GM10847 (cell line): ENCODE data around the gene PUS10.

ENCODE experiments used
- POLR2A ChIP-seq: IDR thresholded peaks from 2 replicates; pipeline ENCODE4 v1.6.1; 2011; ENCODE audit not compliant: insufficient read length; ENCODE audit errors: extremely low read depth

PUS10 gene

DNA sequence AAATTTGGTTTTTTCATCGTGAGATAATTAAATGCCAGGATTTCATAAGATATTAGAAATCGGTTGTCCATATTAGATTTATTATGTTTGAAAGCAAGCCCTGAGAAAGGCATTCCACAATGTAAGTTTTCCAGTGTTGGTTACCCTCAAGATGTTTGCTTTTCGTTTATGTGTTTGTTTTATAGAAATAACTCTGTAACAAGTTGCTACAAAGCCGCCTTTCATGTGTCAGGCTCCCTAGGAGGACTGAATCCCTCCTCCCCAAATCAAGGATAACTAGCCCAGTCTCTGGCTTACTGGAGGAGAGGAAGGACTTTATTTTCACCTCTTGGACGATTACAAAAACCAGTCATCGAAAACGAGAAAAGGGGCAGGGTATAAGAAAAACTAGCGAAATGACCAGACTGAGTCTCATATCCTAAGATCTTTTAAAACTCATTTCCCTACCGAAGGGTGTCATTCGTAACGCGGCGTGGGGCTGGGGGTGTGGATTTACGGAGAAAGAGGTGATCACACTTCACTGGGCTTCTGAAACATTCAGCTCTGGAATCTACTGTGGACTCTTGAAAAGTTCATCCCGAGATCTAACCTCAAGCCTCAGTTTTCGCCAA is 1.6 kb downstream of the PUS10 start:
- TF ChIP-seq POLR2A, result no peak

DNA sequence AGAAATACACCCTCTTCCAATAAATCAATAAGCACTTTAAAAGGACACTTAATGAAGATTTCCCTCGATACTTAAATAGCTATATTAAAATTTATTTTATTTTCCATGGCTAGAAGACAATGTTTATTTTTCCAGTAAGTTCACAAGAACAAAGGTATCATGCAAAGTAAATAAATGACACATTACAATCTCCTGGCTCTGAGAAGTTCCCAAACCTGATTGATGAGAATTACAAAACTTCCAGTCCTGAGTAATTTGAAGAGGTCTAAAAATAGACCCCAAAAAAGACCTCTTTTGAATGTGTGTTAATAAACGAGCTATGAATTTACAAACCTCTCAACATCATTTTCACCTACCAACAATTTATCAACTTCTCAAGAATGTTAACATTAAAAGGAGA is 2.1 kb downstream of the PUS10 start:
- no peak for TF ChIP-seq POLR2A

- TF ChIP-seq POLR2A, result no peak
Observed at GRCh38 chr2:61014763-61015162, 3.3 kb downstream of the PUS10 start.

DNA sequence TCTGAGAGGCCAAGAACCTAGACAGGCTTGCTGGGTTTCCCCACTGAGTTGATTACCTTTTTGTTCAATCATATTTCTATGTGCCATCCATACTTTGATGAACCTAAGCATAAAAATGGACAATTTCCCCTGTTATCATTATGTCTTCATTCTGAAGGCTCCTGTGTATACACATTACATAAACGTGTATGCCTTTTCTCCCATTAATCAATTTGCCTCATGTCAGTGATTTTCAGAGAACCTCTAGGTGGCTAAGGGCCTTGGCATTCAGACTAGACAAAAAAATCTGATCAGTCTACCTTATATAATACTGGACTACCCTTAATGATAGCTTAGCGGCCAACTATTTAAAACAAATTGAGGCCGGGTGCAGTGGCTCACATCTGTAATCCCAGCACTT is 4.7 kb downstream of the PUS10 start:
- no peak for TF ChIP-seq POLR2A

GRCh38 chr2:61011678-61012077 is 6.4 kb downstream of the PUS10 start:
- TF ChIP-seq POLR2A, result no peak

DNA sequence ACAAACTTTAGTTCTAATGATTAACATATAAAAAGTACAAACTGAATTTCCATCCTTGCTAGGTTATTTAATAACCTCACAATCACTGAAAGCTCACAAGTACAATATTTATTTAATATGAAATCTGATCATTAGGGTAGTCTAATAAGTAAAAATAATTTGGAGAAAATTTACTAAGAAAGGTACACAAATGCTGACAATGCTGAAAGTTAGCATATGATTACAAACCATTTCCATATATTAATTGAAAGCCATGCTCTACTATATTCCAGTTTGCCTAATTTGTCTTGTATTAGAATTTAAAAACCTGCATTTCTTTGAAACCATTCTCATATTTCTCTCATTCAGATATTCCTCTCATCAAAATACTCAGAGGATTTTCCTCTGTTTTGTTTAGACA is 8.7 kb downstream of the PUS10 start:
- no peak for TF ChIP-seq POLR2A

GRCh38 chr2:61006486-61007105 is 11.5 kb downstream of the PUS10 start:
- no peak for TF ChIP-seq POLR2A

- TF ChIP-seq POLR2A, result no peak
Observed at GRCh38 chr2:61005736-61006135, 12.3 kb downstream of the PUS10 start.

- TF ChIP-seq POLR2A, result no peak
Observed at GRCh38 chr2:60998628-60999545, 19.2 kb downstream of the PUS10 start.

DNA sequence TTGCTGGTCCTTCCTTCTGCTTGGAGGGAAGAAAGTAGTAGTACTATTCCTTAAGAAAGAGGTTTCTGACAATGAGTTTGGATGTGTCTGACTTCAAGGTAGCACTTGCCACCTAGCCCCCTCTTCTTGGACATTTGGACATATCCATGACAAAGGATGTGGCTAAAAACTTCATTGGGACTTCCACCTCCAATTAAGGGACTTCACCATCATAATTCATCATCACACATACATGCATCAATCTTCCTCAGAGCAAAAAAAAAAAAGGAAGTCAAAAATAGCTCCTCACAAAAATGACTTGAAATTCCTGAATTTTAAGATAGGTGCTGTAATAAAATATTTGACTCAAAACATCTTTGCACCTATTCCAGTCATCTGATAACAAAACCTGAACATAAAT is 23.9 kb downstream of the PUS10 start:
- no peak for TF ChIP-seq POLR2A

DNA sequence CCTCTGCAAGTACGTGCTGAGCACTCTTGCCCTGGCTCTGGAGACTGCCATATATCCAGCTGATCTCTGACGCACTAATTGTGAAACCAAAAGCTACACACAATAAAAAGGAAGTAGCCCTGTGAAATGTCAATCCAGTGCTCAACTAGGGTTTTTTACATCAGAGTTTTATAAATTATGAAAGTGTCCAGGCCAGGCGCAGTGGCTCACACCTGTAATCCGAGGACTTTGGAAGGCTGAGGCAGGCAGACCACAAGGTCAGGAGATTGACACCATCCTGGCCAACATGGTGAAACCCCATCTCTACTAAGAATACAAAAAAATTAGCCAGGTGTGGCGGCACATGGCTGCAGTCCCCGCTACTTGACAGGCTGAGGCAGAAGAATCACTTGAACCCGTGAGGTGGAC is 25.1 kb downstream of the PUS10 start:
- no peak for TF ChIP-seq POLR2A

GRCh38 chr2:60991644-60992043 is 26.4 kb downstream of the PUS10 start:
- no peak for TF ChIP-seq POLR2A

DNA sequence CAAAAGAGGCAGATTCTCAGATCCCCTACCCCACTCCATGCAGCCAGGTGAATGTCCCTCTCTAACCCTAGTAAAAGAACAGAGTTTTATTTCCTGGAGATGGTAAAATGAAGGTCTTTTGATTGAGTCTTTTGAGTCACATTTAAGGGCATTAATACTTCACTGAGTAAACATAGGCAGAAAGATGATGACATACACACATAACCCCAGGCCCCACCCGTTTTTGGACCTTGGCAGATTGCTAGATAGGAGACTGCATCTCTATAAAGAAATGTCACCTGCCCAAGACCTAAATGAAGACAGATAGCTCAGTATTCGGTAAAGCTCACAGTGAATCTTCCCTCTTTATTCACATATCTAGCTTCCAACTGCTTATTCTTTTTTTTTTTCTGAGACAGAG is 28.8 kb downstream of the PUS10 start:
- no peak for TF ChIP-seq POLR2A

GRCh38 chr2:60987041-60987440 is 31.0 kb downstream of the PUS10 start:
- TF ChIP-seq POLR2A, result no peak

DNA sequence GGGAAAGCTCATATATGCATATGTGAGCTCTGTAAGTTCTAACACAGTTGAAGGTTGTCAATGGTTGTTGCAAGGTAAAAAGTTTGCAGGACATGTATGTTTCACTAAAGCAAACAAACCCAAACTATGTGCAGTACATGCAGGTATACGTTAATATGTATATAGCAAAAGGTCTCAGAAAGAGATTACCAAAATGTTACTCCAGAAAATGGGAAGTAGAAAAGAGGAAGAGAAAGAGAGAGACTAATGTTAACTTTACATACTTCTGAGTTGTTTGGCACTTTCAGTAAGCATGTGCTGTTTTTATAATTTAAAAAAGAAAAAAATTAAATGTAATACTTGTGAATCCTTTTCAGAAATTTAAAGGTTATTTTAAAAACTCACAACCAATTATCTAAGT is 33.3 kb downstream of the PUS10 start:
- TF ChIP-seq POLR2A, result no peak
